K562 (cell line): ENCODE data around the gene RAB24. TPM values are rescaled to one million over a fixed set of nuclear protein-coding genes. Genes with fewer than 3 reads are reported as not detected.

Experiments
- ATAC-seq: fragments of 200-7000 bp; cut with Tn5 transposase; 3 replicates; pipeline ENCODE4 v1.9.1; 2020; ENCODE audit warnings: moderate library complexity
- BruUV-seq: library from RNA; stranded (reverse); fragments of 400-500 nt; replicated peaks from 2 replicates; lab custom pipeline; 2021; lab: Mats Ljungman, UMichigan
- CTCF ChIA-PET: fragments of 300-600 bp; formaldehyde crosslinking; extraction: SDS; loops from one replicate; lab custom pipeline; 2021; ENCODE audit warnings: low intra/inter-chr PET ratio; lab: Yijun Ruan, JAX
- POLR2A ChIA-PET: fragments of 300-600, 350-650 bp; sonication (Branson Sonifier 250); formaldehyde crosslinking; extraction: SDS; loops from one replicate; lab custom pipeline; 2021; ENCODE audit warnings: antibody characterized with exemption, inconsistent platforms; lab: Yijun Ruan, JAX
- DNase-seq, 4 experiments: peaks; one replicate each; pipeline versions ENCODE4 v3.0.0 to v3.0.0-alpha.2; 2011 to 2018; ENCODE audit warnings: low spot score in 3 of 4, mixed read lengths in 3 of 4; ENCODE audit errors: extremely low read depth in 1 of 4
- FAIRE-seq: peaks from 2 replicates; lab custom pipeline; 2011; peaks lifted over from hg19 to GRCh38; lab: Jason Lieb, UNC
- H2AFZ ChIP-seq: 2 replicates; pipeline ENCODE4 v1.6.0; 2011; ENCODE audit warnings: low read depth, low read length, control low read depth, inconsistent platforms
- H3K27ac ChIP-seq: fragments of 200-600 bp; 3 replicates; pipeline ENCODE4 v1.8.0; 2011; ENCODE audit warnings: low read depth, mild to moderate bottlenecking, control low read depth, inconsistent platforms, low read length, moderate library complexity, mixed read lengths; ENCODE audit errors: extremely low read depth
- H3K27me3 ChIP-seq, 2 experiments: fragments of 300-600 bp in 1 of 2; 2 replicates in 1 of 2; 3 replicates in 1 of 2; pipeline versions ENCODE4 v1.6.0 to v1.8.0; 2011; ENCODE audit warnings: inconsistent platforms in 2 of 2, low read length in 2 of 2, mild to moderate bottlenecking in 1 of 2, mixed read lengths in 1 of 2, moderate library complexity in 1 of 2; ENCODE audit not compliant: control insufficient read depth in 2 of 2, insufficient read depth in 2 of 2
- H3K36me3 ChIP-seq: fragments of 300-600 bp; 3 replicates; pipeline ENCODE4 v1.8.0; 2011; ENCODE audit warnings: mild to moderate bottlenecking, low read length, inconsistent platforms; ENCODE audit not compliant: control insufficient read depth, insufficient read depth
- H3K4me1 ChIP-seq, 2 experiments: fragments of 200-600 bp in 1 of 2; replicated peaks in 1 of 2; 2 replicates in 1 of 2; 3 replicates in 1 of 2; pipeline versions ENCODE4 v1.5.1 to v1.8.0; 2011; ENCODE audit warnings: inconsistent platforms in 2 of 2, low read length in 2 of 2, mild to moderate bottlenecking in 1 of 2, mixed read lengths in 1 of 2, moderate library complexity in 1 of 2; ENCODE audit not compliant: control insufficient read depth in 2 of 2, insufficient read depth in 2 of 2
- H3K4me2 ChIP-seq: 2 replicates; pipeline ENCODE4 v1.6.1; 2011; ENCODE audit warnings: low read length, control low read depth, inconsistent platforms, mixed read lengths; ENCODE audit not compliant: insufficient read depth
- H3K4me3 ChIP-seq: fragments of 200-600 bp; sonication (generic), shearing (Covaris generic); 2 replicates; pipeline ENCODE4 v1.5.1; 2016; ENCODE audit warnings: control low read depth, inconsistent platforms
- H3K79me2 ChIP-seq: fragments of 200-600 bp; 3 replicates; pipeline ENCODE4 v1.8.0; 2011; ENCODE audit warnings: low read length, inconsistent platforms; ENCODE audit not compliant: control insufficient read depth, insufficient read depth
- H3K9ac ChIP-seq, 2 experiments: 2 replicates each; pipeline versions ENCODE4 v1.6.0 to v1.6.1; 2011; ENCODE audit warnings: low read depth in 2 of 2, low read length in 2 of 2, control low read depth in 1 of 2, inconsistent platforms in 1 of 2, mild to moderate bottlenecking in 1 of 2, mixed read lengths in 1 of 2; ENCODE audit not compliant: insufficient read depth in 1 of 2
- H3K9me1 ChIP-seq: one replicate; pipeline ENCODE4 v1.6.0; 2011; ENCODE audit warnings: inconsistent platforms, mild to moderate bottlenecking, low read length, moderate library complexity; ENCODE audit not compliant: control insufficient read depth, insufficient read depth
- H3K9me3 ChIP-seq: replicated peaks from 2 replicates; pipeline ENCODE4 v1.5.1; 2011; ENCODE audit warnings: low read depth, low read length, inconsistent platforms; ENCODE audit not compliant: control insufficient read depth, insufficient read depth
- H4K20me1 ChIP-seq: replicated peaks from 2 replicates; pipeline ENCODE4 v1.6.1; 2011; ENCODE audit warnings: low read length, inconsistent platforms, mixed read lengths; ENCODE audit not compliant: control insufficient read depth, insufficient read depth
- CAMTA2 ChIP-seq: fragments of 250-450 bp; sonication (Bioruptor Pico); conservative IDR thresholded peaks from 2 replicates; pipeline ENCODE4 v1.5.1; 2022
- CBX8 ChIP-seq: fragments of 200-600 bp; sonication (generic); IDR thresholded peaks from 2 replicates; pipeline ENCODE4 v1.6.1; 2012; ENCODE audit warnings: borderline replicate concordance, mixed run types, low read depth, mild to moderate bottlenecking, moderate library complexity, mixed read lengths, low read length, control low read depth, inconsistent platforms; ENCODE audit not compliant: poor library complexity, severe bottlenecking; ENCODE audit errors: extremely low read depth
- GATAD2B ChIP-seq: fragments of 450-650 bp; IDR thresholded peaks from 2 replicates; pipeline ENCODE4 v1.6.1; 2017; ENCODE audit warnings: mild to moderate bottlenecking, borderline replicate concordance
- HEY1 ChIP-seq: fragments of 250-450 bp; sonication (Bioruptor Pico); IDR thresholded peaks from 2 replicates; pipeline ENCODE4 v1.5.0; 2020; ENCODE audit warnings: mild to moderate bottlenecking, moderate library complexity, borderline replicate concordance
- MYBL2 ChIP-seq, 2 experiments: fragments of 450-650 bp in 1 of 2; sonication (generic) in 1 of 2; formaldehyde crosslinking in 1 of 2; IDR thresholded peaks; 2 replicates each; pipeline versions ENCODE4 v1.6.1 to v1.8.1; 2017 to 2022; ENCODE audit warnings: borderline replicate concordance in 1 of 2, inconsistent platforms in 1 of 2, low read depth in 1 of 2, mild to moderate bottlenecking in 1 of 2, missing genetic modification reagents in 1 of 2, moderate library complexity in 1 of 2
- NR3C1 ChIP-seq: sonication (generic); formaldehyde crosslinking; IDR thresholded peaks from 2 replicates; pipeline ENCODE4 v1.8.1; 2022; ENCODE audit warnings: missing genetic modification reagents
- RBM14 ChIP-seq: fragments of 200-400 bp; formaldehyde crosslinking; IDR thresholded peaks from 2 replicates; pipeline ENCODE4 v1.6.1; 2018; ENCODE audit warnings: low read depth, mild to moderate bottlenecking, low read length, moderate library complexity, borderline replicate concordance; ENCODE audit not compliant: insufficient read depth
- RFX7 ChIP-seq: fragments of 250-450 bp; sonication (Bioruptor Pico); IDR thresholded peaks from 2 replicates; pipeline ENCODE4 v1.5.1; 2021; ENCODE audit warnings: mild to moderate bottlenecking
- ZNF589 ChIP-seq: fragments of 200-800 bp; sonication (Bioruptor generic); IDR thresholded peaks from 2 replicates; pipeline ENCODE4 v1.6.1; 2016; ENCODE audit warnings: low read depth, missing genetic modification characterization, missing compliant biosample characterization
- ZNF780A ChIP-seq: fragments of 250-450 bp; sonication (Bioruptor Pico); IDR thresholded peaks from 2 replicates; pipeline ENCODE4 v1.5.0; 2021; ENCODE audit warnings: mild to moderate bottlenecking
- WGBS: fragments of 100-300 bp; shearing (Covaris generic); methylation state at CpG from one replicate; pipeline ENCODE4 v1.1.6; 2016; ENCODE audit warnings: low coverage, mixed read lengths; ENCODE audit not compliant: insufficient coverage; ENCODE audit errors: missing lambda C conversion rate; 5-methylcytosine and 5-hydroxymethylcytosine counted together
- in situ Hi-C: fragments of 300-500 bp; cut with MboI; formaldehyde crosslinking; loops from 4 replicates; pipeline ENCODE4 v1.15.0; 2018; ENCODE audit warnings: inconsistent platforms, mixed read lengths
- intact Hi-C: fragments of 100-400 bp; cut with micrococcal nuclease; formaldehyde crosslinking; loops from 2 replicates; pipeline ENCODE4 v1.14.2; 2022
- polyA plus RNA-seq, 8 experiments: library from polyadenylated mRNA; depleted of rRNA in 4 of 8; stranded (reverse) in 5 of 8; unstranded in 3 of 8; fragments of >200 nt; fragmentation: Nextera tagmentation in 2 of 8; fragmentation: Illumina TruSeq in 1 of 8; extraction: Ambion mirVana in 2 of 8; extraction: Trizol in 1 of 8; gene quantifications; 2 replicates each; pipeline versions ENCODE4 v1.2.1 to v1.2.3, GENCODE V29; 2011 to 2014; ENCODE audit warnings: inconsistent platforms in 1 of 8, missing spikeins in 1 of 8
- total RNA-seq, 7 experiments: library from RNA; depleted of rRNA in 6 of 7; stranded (reverse); fragments of >200 nt in 6 of 7; fragmentation: Illumina TruSeq in 2 of 7; extraction: Trizol in 2 of 7; gene quantifications; 2 replicates each; pipeline versions ENCODE4 v1.2.1 to v1.2.3, GENCODE V29; 2011 to 2021; ENCODE audit warnings: low replicate concordance in 1 of 7
- TF ChIP-seq, protein P1 (sequence below), 2 experiments: fragments of 200-800 bp in 1 of 2; sonication (Bioruptor generic) in 1 of 2; sonication (generic) in 1 of 2; formaldehyde crosslinking in 1 of 2; IDR thresholded peaks in 1 of 2; conservative IDR thresholded peaks in 1 of 2; 2 replicates each; pipeline versions ENCODE4 v1.5.0 to v1.6.1; 2016 to 2020; ENCODE audit warnings: missing compliant biosample characterization in 1 of 2, missing genetic modification characterization in 1 of 2, missing genetic modification reagents in 1 of 2
- TF ChIP-seq, protein P2 (sequence below): fragments of 450-650 bp; formaldehyde crosslinking; IDR thresholded peaks from 2 replicates; pipeline ENCODE4 v1.4.0; 2020; ENCODE audit warnings: mild to moderate bottlenecking, mixed read lengths

Gene RAB24
- total and polyA plus RNA-seq, 9 of the 15 experiments (the other 6 are each of a cell fraction or from before 2014, with no cell fraction given) = 13.9 to 107 (median 34.8) TPM

DNA sequence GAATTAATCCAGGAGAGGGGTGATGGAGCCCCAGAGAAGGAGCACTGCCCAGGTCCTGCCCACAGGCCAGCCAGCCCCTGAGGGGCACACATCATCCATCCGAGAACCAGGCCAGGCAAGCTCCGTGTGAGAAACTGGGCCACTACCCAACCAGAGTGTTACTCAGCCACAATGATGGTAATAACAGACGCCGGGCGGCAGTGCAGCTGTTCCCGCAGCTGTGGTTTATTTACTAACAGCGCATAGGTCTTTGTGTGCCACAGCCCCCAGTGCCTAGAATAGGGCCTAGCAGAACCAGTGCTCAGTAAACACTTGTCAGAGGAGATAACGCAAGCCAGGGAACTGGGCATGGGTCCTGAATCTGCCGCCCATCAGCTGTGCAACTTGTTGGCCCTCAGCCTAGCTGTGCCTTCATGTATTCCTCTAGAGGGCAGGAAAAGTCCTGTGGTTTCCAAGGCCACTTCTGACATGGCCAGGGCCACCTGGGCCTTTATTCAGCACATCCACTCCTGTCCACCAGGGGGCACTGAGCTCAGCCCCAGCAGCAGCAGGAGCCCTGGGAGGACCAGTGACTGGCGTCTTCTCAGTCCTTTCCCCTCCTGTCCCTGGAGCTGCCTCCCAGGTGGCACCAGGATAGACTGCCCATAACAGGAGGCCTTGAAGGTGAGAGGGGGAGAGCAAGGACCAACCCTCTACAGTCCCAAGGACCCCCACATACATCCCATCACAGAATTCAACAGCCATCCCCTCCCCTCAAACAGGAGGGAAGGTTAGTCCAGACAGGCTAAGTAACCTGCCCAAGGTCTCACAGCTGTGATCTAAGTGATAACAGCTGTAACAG lies 6.1 kb upstream of the RAB24 start (continued):
- TF ChIP-seq CBX8 (no peak), RFX7 (no peak)
- TF ChIP-seq, protein P1, sequence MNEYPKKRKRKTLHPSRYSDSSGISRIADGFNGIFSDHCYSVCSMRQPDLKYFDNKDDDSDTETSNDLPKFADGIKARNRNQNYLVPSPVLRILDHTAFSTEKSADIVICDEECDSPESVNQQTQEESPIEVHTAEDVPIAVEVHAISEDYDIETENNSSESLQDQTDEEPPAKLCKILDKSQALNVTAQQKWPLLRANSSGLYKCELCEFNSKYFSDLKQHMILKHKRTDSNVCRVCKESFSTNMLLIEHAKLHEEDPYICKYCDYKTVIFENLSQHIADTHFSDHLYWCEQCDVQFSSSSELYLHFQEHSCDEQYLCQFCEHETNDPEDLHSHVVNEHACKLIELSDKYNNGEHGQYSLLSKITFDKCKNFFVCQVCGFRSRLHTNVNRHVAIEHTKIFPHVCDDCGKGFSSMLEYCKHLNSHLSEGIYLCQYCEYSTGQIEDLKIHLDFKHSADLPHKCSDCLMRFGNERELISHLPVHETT (CRISPR knock-in tag; conservative IDR thresholded peaks at IDR 0.05 in 1 of 2, IDR thresholded peaks at IDR 0.05 in 1 of 2) = no peak

DNA sequence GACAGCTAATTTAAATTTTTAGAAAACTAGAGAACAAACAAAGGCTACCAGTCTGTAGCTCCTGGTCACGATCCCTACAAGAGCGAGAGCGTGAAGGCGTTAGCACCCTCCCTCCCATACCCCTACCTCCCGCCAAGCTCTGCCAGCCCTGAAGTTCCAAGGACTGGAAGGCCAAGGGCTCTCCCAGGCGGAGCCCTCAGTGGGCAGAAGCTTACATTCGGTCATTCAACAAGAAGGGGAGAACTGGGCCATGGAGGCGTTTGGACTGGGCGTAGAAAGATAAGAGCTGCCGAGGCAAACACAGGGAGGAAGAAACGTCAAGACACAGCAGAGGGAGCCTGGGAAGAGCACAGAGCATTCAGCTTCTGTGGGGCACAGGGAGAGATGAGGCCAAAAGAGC lies 5.2 kb upstream of the RAB24 start:
- peaks cover 26 to 69% of the 10 kb centered on the region in 2 experiments for H3K4me1 ChIP-seq
- H3K27ac ChIP-seq = peak overlapping the region; percentile 35; the same call in 2 of the 3 replicates
- CTCF ChIA-PET = interaction anchor here (1.3 kb wide), 1 partner anchor 146 kb away, joined by 6 read pairs; no protein-coding TSS in a partner anchor
- intact Hi-C loops = loop anchor here (1.0 kb wide), 1 partner anchor 194 kb away; no protein-coding TSS in a partner anchor
- H3K4me2 ChIP-seq = no peak overlapping the region
- POLR2A ChIA-PET = interaction anchor here (0.6 to 1.9 kb wide), 6 partner anchors 12 to 194 kb away, joined by 3 to 8 read pairs (median 4); no protein-coding TSS in a partner anchor
- 67% methylated on average over 11 of the region's 11 CpGs for WGBS
- BruUV-seq = no TSS peak
- no peak overlapping the region for H2AFZ ChIP-seq
- no peaks in the 10 kb centered on the region for H3K27me3 ChIP-seq
- H3K9ac ChIP-seq = peak overlapping the region; percentile 9 to 85; a peak in 3 of 4 replicates
- FAIRE-seq = no peak
- no peaks in the 10 kb centered on the region for H3K9me3 ChIP-seq
- DNase-seq = peak in 1 of 4 experiments; percentile 34
- in situ Hi-C loops = no loop called here
- H3K4me3 ChIP-seq = no peak overlapping the region
- no peaks in the 10 kb centered on the region for H3K9me1 ChIP-seq
- peaks cover 37% of the 10 kb centered on the region for H3K79me2 ChIP-seq
- H4K20me1 ChIP-seq = no peaks in the 10 kb centered on the region; the same call in 1 of the 2 replicates
- no peak for ATAC-seq
- peaks cover 34% of the 10 kb centered on the region for H3K36me3 ChIP-seq
- TF ChIP-seq ZNF589 (CRISPR knock-in tag) (no peak), NR3C1 (CRISPR knock-in tag) (no peak), MYBL2 (IDR thresholded peaks at IDR 0.05; ENCODE audit: low read depth) (no peak), MYBL2 (CRISPR knock-in tag; IDR thresholded peaks at IDR 0.05; ENCODE audit: borderline replicate concordance) (no peak), GATAD2B (no peak), CAMTA2 (CRISPR knock-in tag) (no peak), ZNF780A (CRISPR knock-in tag) (no peak), RBM14 (no peak), HEY1 (CRISPR knock-in tag) (no peak)
- TF ChIP-seq, protein P2, sequence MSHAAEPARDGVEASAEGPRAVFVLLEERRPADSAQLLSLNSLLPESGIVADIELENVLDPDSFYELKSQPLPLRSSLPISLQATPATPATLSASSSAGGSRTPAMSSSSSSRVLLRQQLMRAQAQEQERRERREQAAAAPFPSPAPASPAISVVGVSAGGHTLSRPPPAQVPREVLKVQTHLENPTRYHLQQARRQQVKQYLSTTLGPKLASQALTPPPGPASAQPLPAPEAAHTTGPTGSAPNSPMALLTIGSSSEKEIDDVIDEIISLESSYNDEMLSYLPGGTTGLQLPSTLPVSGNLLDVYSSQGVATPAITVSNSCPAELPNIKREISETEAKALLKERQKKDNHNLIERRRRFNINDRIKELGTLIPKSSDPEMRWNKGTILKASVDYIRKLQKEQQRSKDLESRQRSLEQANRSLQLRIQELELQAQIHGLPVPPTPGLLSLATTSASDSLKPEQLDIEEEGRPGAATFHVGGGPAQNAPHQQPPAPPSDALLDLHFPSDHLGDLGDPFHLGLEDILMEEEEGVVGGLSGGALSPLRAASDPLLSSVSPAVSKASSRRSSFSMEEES (CRISPR knock-in tag) = no peak
